Esophagus squamous epithelium (tissue), 4 donors: ENCODE results near the gene FGD2.

Experiments used
- POLR2A ChIP-seq, 4 donors: fragments of 450-650 bp; IDR thresholded peaks; one replicate each; pipeline ENCODE4 v1.6.1; 2017; ENCODE audit warnings: antibody characterized with exemption in 4 of 4, mild to moderate bottlenecking in 4 of 4, moderate library complexity in 3 of 4
- TF ChIP-seq, protein P1 (sequence below), 6 experiments: fragments of 450-650 bp in 4 of 6; fragments of 200-600 bp in 2 of 6; sonication (generic) in 2 of 6; IDR thresholded peaks; one replicate each; pipeline ENCODE4 v1.5.1; 2016 to 2019; ENCODE audit warnings: antibody characterized with exemption in 6 of 6, mild to moderate bottlenecking in 4 of 6, moderate library complexity in 4 of 6

DNA sequence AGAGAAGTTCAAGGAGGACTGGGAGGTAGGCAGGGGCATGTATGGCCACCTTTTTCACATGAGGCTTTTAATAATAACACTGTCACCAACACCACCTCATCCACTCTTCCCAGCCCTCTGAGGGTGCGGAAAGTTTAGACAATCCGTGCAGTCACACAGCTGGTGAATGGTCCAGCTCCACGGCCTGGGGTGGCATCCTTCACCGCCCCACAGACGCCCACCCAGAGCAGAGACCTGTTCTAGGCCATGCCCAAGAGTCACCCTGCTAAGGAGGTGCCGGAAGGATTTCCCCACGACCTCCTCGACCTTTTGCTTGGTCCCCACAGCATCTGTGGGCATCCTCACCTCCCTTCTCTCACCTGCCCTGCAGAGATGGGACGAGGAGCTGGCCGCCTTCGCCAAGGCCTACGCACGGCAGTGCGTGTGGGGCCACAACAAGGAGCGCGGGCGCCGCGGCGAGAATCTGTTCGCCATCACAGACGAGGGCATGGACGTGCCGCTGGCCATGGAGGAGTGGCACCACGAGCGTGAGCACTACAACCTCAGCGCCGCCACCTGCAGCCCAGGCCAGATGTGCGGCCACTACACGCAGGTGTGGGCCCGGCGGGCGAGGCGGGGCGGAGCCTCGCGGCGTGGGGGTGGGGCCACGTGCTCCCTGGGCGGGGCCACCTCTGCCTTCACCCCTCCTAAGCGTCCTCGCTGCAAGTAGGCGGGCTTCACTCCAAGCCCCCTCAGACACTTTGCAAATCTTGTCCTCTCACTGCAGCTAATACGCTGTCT is 46.5 kb upstream of the FGD2 start:
- TF ChIP-seq, protein P1, sequence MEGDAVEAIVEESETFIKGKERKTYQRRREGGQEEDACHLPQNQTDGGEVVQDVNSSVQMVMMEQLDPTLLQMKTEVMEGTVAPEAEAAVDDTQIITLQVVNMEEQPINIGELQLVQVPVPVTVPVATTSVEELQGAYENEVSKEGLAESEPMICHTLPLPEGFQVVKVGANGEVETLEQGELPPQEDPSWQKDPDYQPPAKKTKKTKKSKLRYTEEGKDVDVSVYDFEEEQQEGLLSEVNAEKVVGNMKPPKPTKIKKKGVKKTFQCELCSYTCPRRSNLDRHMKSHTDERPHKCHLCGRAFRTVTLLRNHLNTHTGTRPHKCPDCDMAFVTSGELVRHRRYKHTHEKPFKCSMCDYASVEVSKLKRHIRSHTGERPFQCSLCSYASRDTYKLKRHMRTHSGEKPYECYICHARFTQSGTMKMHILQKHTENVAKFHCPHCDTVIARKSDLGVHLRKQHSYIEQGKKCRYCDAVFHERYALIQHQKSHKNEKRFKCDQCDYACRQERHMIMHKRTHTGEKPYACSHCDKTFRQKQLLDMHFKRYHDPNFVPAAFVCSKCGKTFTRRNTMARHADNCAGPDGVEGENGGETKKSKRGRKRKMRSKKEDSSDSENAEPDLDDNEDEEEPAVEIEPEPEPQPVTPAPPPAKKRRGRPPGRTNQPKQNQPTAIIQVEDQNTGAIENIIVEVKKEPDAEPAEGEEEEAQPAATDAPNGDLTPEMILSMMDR (IDR thresholded peaks at IDR 0.05): no peak
- no peak for TF ChIP-seq POLR2A (IDR thresholded peaks at IDR 0.05)
